ENCODE results near the gene MEIG1. TPM values are rescaled to one million over a fixed set of nuclear protein-coding genes. Genes with fewer than 3 reads are reported as not detected.
A peak's percentile ranks its signal among the peaks of the same experiment; 100 is the strongest.

MEIG1 gene, protein sequence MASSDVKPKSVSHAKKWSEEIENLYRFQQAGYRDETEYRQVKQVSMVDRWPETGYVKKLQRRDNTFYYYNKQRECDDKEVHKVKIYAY
- under 1 TPM in 2 of 4 donors, not detected in 2; 0.15 to 0.18 TPM for polyA plus RNA-seq
- long read RNA-seq, donor 1, partial matches to known transcripts = 0 of 1 reads
- long read RNA-seq, donor 1, other reads (novel, unspliced or antisense) = 0 of 1 reads
- long read RNA-seq, donor 2 = 0 reads
- long read RNA-seq, donor 3 = 0 reads
- long read RNA-seq, donor 4 = 0 reads
- long read RNA-seq, donor 5 = 0 reads
- long read RNA-seq, donor 6 = 0 reads
- long read RNA-seq, donor 7 = 0 reads
- long read RNA-seq, donor 8 = 0 reads
- long read RNA-seq, donor 9 = 0 reads
- long read RNA-seq, donor 10 = 0 reads

DNA sequence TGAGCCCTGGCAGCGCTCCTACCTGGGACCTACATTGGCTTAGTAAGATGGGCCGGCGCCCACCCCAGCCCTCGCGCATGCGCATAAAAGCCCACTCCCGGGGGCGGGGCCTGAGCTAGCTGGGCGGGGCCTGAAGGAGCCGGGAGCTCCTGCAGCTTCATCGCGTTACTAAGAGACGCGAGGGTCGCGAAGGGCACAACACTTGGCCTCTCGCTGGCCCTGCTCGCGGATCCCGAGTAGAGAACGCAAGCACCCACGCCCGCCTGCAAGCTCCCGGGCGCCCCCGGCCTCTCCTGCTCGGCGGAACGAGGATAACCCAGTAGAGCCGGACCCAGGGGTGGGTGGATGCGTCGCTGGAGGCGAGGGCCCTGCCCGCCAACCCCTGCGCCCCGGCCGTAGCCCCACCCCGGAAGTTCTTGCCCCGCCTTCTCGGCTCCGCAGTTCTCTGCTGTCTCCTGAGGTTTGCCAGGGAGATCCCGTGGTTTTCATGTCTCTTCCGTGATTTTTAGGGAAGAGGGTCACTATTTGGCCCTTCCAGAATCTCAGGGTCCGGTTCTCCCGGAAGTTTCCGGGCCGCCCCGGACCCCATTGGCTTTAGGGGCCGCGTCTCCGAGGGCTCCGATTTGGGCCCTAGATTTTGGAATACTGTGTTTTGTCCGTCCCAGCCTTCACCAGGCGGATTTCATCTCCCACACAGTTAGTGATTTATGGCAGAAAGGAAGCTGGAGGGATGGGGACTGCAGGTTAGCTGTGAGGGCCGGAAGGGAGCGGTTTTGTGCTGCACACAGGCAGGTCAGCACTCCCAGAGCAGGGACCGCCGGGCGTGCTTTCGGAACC is at the start of gene MEIG1:
TSS of gene MEIG1 (plus strand) at position 168 of the 837 bp plus-strand sequence. CDS start 7,081 bp downstream, outside the sequence.
- H3K4me1 ChIP-seq (ENCODE audit: control insufficient read depth in 3 of 3, insufficient read depth in 2 of 3, low read depth in 1 of 3, low read length in 2 of 3) = peaks cover 0 to 5% (median 0%) of the 10 kb centered on the region in 3 donors
- DNase-seq = peak; percentile 93 to 97
- no peaks in the 10 kb centered on the region for H3K36me3 ChIP-seq (ENCODE audit: control insufficient read depth in 3 of 3, insufficient read depth in 2 of 3, low read depth in 1 of 3, low read length in 3 of 3)
- no peaks in the 10 kb centered on the region for H3K9me3 ChIP-seq (ENCODE audit: control insufficient read depth in 2 of 2, insufficient read depth in 1 of 2, low read depth in 1 of 2, low read length in 1 of 2)
- H3K27me3 ChIP-seq (ENCODE audit: control insufficient read depth in 3 of 3, insufficient read depth in 3 of 3, low read length in 3 of 3) = no peaks in the 10 kb centered on the region
- FAIRE-seq = no peak
- WGBS, 3 donors = 0% methylated on average over 56 to 60 of the region's 60 CpGs
- H3K4me3 ChIP-seq (ENCODE audit: low read depth in 1 of 3, low read length in 3 of 3) = peak within 1 kb of the TSS; percentile 73 to 93 (median 79)
- H3K27ac ChIP-seq (ENCODE audit: low read depth in 1 of 3, low read length in 2 of 3) = peak within 1 kb of the TSS; percentile 91 to 100 (median 98)

DNA sequence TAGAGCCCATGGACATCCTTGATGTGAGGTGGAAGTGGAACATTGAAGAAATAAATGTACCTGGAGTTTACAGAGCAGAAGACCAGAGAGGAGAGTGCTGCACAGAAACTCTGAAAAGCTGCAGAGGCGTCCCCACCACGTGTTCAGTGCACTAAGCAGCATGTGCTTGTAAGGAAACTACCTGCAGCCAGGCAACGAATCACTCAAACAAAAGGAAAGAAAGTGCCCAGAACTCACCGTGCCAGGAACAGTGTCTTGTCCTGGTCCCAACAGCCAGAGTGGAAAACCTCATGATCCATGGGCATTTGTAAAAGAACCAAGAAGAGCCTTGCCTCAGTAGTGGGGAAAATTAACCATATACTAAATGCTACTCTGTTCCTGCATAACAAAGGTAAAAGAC is 48.2 kb upstream of the MEIG1 start:
- DNase-seq (no peak), FAIRE-seq (no peak)
- Histone ChIP-seq H3K4me3 (ENCODE audit: low read depth in 1 of 3, low read length in 3 of 3) (no peak overlapping the region), H3K27ac (ENCODE audit: low read depth in 1 of 3, low read length in 2 of 3) (no peak overlapping the region), H3K9me3 (ENCODE audit: control insufficient read depth in 2 of 2, insufficient read depth in 1 of 2, low read depth in 1 of 2, low read length in 1 of 2) (peaks cover 0 to 11% of the 10 kb centered on the region in 2 donors), H3K36me3 (ENCODE audit: control insufficient read depth in 3 of 3, insufficient read depth in 2 of 3, low read depth in 1 of 3, low read length in 3 of 3) (peaks cover 14 to 28% (median 14%) of the 10 kb centered on the region in 3 donors), H3K27me3 (ENCODE audit: control insufficient read depth in 3 of 3, insufficient read depth in 3 of 3, low read length in 3 of 3) (no peaks in the 10 kb centered on the region), H3K4me1 (ENCODE audit: control insufficient read depth in 3 of 3, insufficient read depth in 2 of 3, low read depth in 1 of 3, low read length in 2 of 3) (peaks cover 0 to 2% (median 0%) of the 10 kb centered on the region in 3 donors)
- 94 to 95% (median 94%) methylated on average over 4 of the region's 4 CpGs for WGBS, 3 donors

GRCh38 chr10:14911801-14912200 is 47.4 kb upstream of the MEIG1 start:
- peaks cover 0 to 2% (median 0%) of the 10 kb centered on the region in 3 donors for H3K4me1 ChIP-seq (ENCODE audit: control insufficient read depth in 3 of 3, insufficient read depth in 2 of 3, low read depth in 1 of 3, low read length in 2 of 3)
- no peak overlapping the region for H3K4me3 ChIP-seq (ENCODE audit: low read depth in 1 of 3, low read length in 3 of 3)
- FAIRE-seq = no peak
- no peak for DNase-seq
- peaks cover 14 to 26% (median 14%) of the 10 kb centered on the region in 3 donors for H3K36me3 ChIP-seq (ENCODE audit: control insufficient read depth in 3 of 3, insufficient read depth in 2 of 3, low read depth in 1 of 3, low read length in 3 of 3)
- H3K9me3 ChIP-seq (ENCODE audit: control insufficient read depth in 2 of 2, insufficient read depth in 1 of 2, low read depth in 1 of 2, low read length in 1 of 2) = peaks cover 0 to 10% of the 10 kb centered on the region in 2 donors
- H3K27ac ChIP-seq (ENCODE audit: low read depth in 1 of 3, low read length in 2 of 3) = no peak overlapping the region
- WGBS, 3 donors = 85 to 99% (median 96%) methylated on average over 3 of the region's 3 CpGs
- H3K27me3 ChIP-seq (ENCODE audit: control insufficient read depth in 3 of 3, insufficient read depth in 3 of 3, low read length in 3 of 3) = no peaks in the 10 kb centered on the region

DNA sequence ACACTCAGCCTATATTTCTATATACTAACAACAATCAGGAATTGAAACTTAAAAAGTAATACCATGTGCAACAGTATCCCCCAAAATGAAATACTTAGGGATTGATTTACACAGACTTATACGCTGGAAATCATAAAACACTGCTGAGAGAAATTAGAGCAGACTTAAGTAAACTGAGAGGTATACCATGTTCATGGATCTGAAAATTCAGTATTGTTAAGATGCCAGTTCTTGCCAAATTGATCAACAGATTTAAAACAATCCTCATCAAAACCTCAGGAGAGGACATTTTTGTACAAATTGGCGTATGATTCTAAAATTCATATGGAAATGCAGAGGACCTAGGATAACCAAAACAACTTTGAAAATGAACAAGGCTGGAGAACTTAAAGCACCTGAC is 42.6 kb upstream of the MEIG1 start:
- WGBS, 3 donors = 98 to 99% (median 99%) methylated on average over 2 of the region's 2 CpGs
- no peak for DNase-seq
- H3K36me3 ChIP-seq (ENCODE audit: control insufficient read depth in 3 of 3, insufficient read depth in 2 of 3, low read depth in 1 of 3, low read length in 3 of 3) = peaks cover 14 to 29% (median 17%) of the 10 kb centered on the region in 3 donors
- no peak overlapping the region for H3K4me3 ChIP-seq (ENCODE audit: low read depth in 1 of 3, low read length in 3 of 3)
- no peak for FAIRE-seq
- peaks cover 0 to 1% (median 0%) of the 10 kb centered on the region in 3 donors for H3K4me1 ChIP-seq (ENCODE audit: control insufficient read depth in 3 of 3, insufficient read depth in 2 of 3, low read depth in 1 of 3, low read length in 2 of 3)
- peaks cover 0 to 12% of the 10 kb centered on the region in 2 donors for H3K9me3 ChIP-seq (ENCODE audit: control insufficient read depth in 2 of 2, insufficient read depth in 1 of 2, low read depth in 1 of 2, low read length in 1 of 2)
- H3K27ac ChIP-seq (ENCODE audit: low read depth in 1 of 3, low read length in 2 of 3) = no peak overlapping the region
- no peaks in the 10 kb centered on the region for H3K27me3 ChIP-seq (ENCODE audit: control insufficient read depth in 3 of 3, insufficient read depth in 3 of 3, low read length in 3 of 3)

GRCh38 chr10:14917827-14918226 is 41.4 kb upstream of the MEIG1 start:
- no peaks in the 10 kb centered on the region for H3K4me1 ChIP-seq (ENCODE audit: control insufficient read depth in 3 of 3, insufficient read depth in 2 of 3, low read depth in 1 of 3, low read length in 2 of 3)
- H3K9me3 ChIP-seq (ENCODE audit: control insufficient read depth in 2 of 2, insufficient read depth in 1 of 2, low read depth in 1 of 2, low read length in 1 of 2) = peaks cover 0 to 12% of the 10 kb centered on the region in 2 donors
- 95 to 97% (median 97%) methylated on average over 3 of the region's 3 CpGs for WGBS, 3 donors
- no peak overlapping the region for H3K4me3 ChIP-seq (ENCODE audit: low read depth in 1 of 3, low read length in 3 of 3)
- no peak for FAIRE-seq
- no peak for DNase-seq
- H3K27ac ChIP-seq (ENCODE audit: low read depth in 1 of 3, low read length in 2 of 3) = no peak overlapping the region
- H3K27me3 ChIP-seq (ENCODE audit: control insufficient read depth in 3 of 3, insufficient read depth in 3 of 3, low read length in 3 of 3) = no peaks in the 10 kb centered on the region
- H3K36me3 ChIP-seq (ENCODE audit: control insufficient read depth in 3 of 3, insufficient read depth in 2 of 3, low read depth in 1 of 3, low read length in 3 of 3) = peaks cover 18 to 32% (median 24%) of the 10 kb centered on the region in 3 donors

- WGBS, 3 donors = 78 to 85% (median 82%) methylated on average over 3 of the region's 3 CpGs
- no peak for DNase-seq
- H3K4me1 ChIP-seq (ENCODE audit: control insufficient read depth in 3 of 3, insufficient read depth in 2 of 3, low read depth in 1 of 3, low read length in 2 of 3) = no peaks in the 10 kb centered on the region
- H3K27me3 ChIP-seq (ENCODE audit: control insufficient read depth in 3 of 3, insufficient read depth in 3 of 3, low read length in 3 of 3) = no peaks in the 10 kb centered on the region
- peaks cover 19 to 36% (median 26%) of the 10 kb centered on the region in 3 donors for H3K36me3 ChIP-seq (ENCODE audit: control insufficient read depth in 3 of 3, insufficient read depth in 2 of 3, low read depth in 1 of 3, low read length in 3 of 3)
- FAIRE-seq = no peak
- H3K4me3 ChIP-seq (ENCODE audit: low read depth in 1 of 3, low read length in 3 of 3) = no peak overlapping the region
- H3K9me3 ChIP-seq (ENCODE audit: control insufficient read depth in 2 of 2, insufficient read depth in 1 of 2, low read depth in 1 of 2, low read length in 1 of 2) = peaks cover 0 to 12% of the 10 kb centered on the region in 2 donors
- no peak overlapping the region for H3K27ac ChIP-seq (ENCODE audit: low read depth in 1 of 3, low read length in 2 of 3)
These were observed 40.2 kb upstream of the MEIG1 start for GRCh38 chr10:14918964-14919363.

DNA sequence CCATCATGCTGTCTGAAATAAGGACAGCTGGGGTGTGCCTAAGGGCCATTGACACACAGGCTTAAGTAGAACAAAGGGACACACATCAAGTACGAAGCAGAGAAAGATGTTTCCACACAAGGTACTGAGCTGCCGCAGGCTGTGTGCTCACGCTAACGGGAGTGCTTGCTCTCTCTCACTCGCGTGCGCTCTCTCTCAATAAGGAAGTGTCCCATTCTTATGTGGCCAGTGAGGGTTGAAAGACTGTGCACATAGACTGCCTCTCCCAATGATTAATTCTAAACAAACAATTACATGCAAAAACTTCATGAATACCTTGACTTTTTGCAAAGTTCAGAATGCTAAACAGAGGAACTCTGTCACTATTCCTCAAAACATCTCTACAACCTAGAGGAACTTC is 35.2 kb upstream of the MEIG1 start:
- FAIRE-seq (no peak), DNase-seq (no peak)
- Histone ChIP-seq H3K36me3 (ENCODE audit: control insufficient read depth in 3 of 3, insufficient read depth in 2 of 3, low read depth in 1 of 3, low read length in 3 of 3) (peaks cover 18 to 49% (median 19%) of the 10 kb centered on the region in 3 donors), H3K27me3 (ENCODE audit: control insufficient read depth in 3 of 3, insufficient read depth in 3 of 3, low read length in 3 of 3) (no peaks in the 10 kb centered on the region), H3K4me3 (ENCODE audit: low read depth in 1 of 3, low read length in 3 of 3) (no peak overlapping the region), H3K4me1 (ENCODE audit: control insufficient read depth in 3 of 3, insufficient read depth in 2 of 3, low read depth in 1 of 3, low read length in 2 of 3) (no peaks in the 10 kb centered on the region), H3K27ac (ENCODE audit: low read depth in 1 of 3, low read length in 2 of 3) (no peak overlapping the region), H3K9me3 (ENCODE audit: control insufficient read depth in 2 of 2, insufficient read depth in 1 of 2, low read depth in 1 of 2, low read length in 1 of 2) (no peaks in the 10 kb centered on the region)
- 96 to 98% (median 97%) methylated on average over 7 of the region's 7 CpGs for WGBS, 3 donors

GRCh38 chr10:14925268-14925667 is 33.9 kb upstream of the MEIG1 start:
- Histone ChIP-seq H3K4me1 (ENCODE audit: control insufficient read depth in 3 of 3, insufficient read depth in 2 of 3, low read depth in 1 of 3, low read length in 2 of 3) (no peaks in the 10 kb centered on the region), H3K4me3 (ENCODE audit: low read depth in 1 of 3, low read length in 3 of 3) (no peak overlapping the region), H3K36me3 (ENCODE audit: control insufficient read depth in 3 of 3, insufficient read depth in 2 of 3, low read depth in 1 of 3, low read length in 3 of 3) (peaks cover 14 to 48% (median 18%) of the 10 kb centered on the region in 3 donors), H3K27ac (ENCODE audit: low read depth in 1 of 3, low read length in 2 of 3) (no peak overlapping the region), H3K9me3 (ENCODE audit: control insufficient read depth in 2 of 2, insufficient read depth in 1 of 2, low read depth in 1 of 2, low read length in 1 of 2) (no peaks in the 10 kb centered on the region), H3K27me3 (ENCODE audit: control insufficient read depth in 3 of 3, insufficient read depth in 3 of 3, low read length in 3 of 3) (no peaks in the 10 kb centered on the region)
- DNase-seq = no peak
- 93 to 100% (median 97%) methylated on average over 2 of the region's 2 CpGs for WGBS, 3 donors
- no peak for FAIRE-seq

Measured in small intestine (tissue), 16 donors.